ENCODE results near the gene MAPK7.

GRCh38 chr17:19424934-19425868 is 46.9 kb downstream of the MAPK7 start:
- no peak for TF ChIP-seq POLR2AphosphoS5 (IDR thresholded peaks at IDR 0.05; ENCODE audit: borderline replicate concordance, low read depth, low read length)
- no peak for TF ChIP-seq EZH2 (IDR thresholded peaks at IDR 0.05)
- no peak for TF ChIP-seq FOXP2 (optimal IDR thresholded peaks at IDR 0.05; ENCODE audit: control extremely low read depth, extremely low read length, insufficient read depth)
